ENCODE data around the gene CDH26.

DNA sequence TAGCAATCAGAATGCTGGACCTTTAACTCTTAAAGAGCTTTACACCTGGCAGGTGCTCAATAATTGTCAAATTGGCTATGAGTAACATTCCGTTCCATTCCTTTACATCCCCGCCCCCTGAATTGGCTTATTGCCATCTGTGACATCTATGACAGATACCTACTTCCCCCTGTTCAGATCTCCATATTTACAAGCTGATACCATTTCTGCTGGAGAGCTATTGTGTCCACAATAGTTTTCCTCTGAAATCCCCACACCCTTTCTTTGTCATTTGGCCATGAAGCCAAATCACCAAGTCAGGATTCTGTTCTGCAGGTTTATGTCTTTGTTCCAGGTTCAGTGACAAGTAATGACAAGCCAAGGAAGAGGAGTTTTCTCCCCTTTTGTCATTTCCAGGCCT lies 3.2 kb downstream of the CDH26 start:
- TF ChIP-seq, protein P1, sequence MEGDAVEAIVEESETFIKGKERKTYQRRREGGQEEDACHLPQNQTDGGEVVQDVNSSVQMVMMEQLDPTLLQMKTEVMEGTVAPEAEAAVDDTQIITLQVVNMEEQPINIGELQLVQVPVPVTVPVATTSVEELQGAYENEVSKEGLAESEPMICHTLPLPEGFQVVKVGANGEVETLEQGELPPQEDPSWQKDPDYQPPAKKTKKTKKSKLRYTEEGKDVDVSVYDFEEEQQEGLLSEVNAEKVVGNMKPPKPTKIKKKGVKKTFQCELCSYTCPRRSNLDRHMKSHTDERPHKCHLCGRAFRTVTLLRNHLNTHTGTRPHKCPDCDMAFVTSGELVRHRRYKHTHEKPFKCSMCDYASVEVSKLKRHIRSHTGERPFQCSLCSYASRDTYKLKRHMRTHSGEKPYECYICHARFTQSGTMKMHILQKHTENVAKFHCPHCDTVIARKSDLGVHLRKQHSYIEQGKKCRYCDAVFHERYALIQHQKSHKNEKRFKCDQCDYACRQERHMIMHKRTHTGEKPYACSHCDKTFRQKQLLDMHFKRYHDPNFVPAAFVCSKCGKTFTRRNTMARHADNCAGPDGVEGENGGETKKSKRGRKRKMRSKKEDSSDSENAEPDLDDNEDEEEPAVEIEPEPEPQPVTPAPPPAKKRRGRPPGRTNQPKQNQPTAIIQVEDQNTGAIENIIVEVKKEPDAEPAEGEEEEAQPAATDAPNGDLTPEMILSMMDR (IDR thresholded peaks at IDR 0.05), result no peak
- TF ChIP-seq ZFX (IDR thresholded peaks at IDR 0.05; ENCODE audit: borderline replicate concordance), result no peak

Data from 22Rv1 (cell line).